ENCODE results near the gene NANOGP8. TPM values are rescaled to one million over a fixed set of nuclear protein-coding genes. Genes with fewer than 3 reads are reported as not detected.

NANOGP8 gene
- total RNA-seq, 1 donor from 2014 or later, result not detected

- intact Hi-C loops (cut with DNase I), result no loop called here
- ATAC-seq (ENCODE audit: poor library complexity) (no peak), DNase-seq (no peak)
Observed at GRCh38 chr15:35066094-35066493, 19.0 kb downstream of the NANOGP8 start.

GRCh38 chr15:35064576-35065190, 20.4 kb downstream of the NANOGP8 start:
- DNase-seq, result no peak
- intact Hi-C loops (cut with DNase I), result no loop called here

GRCh38 chr15:35062738-35063099, 22.4 kb downstream of the NANOGP8 start:
- DNase-seq (no peak), ATAC-seq (ENCODE audit: poor library complexity) (no peak)
- intact Hi-C loops (cut with DNase I), result no loop called here

More at GRCh38 chr15:35064576-35065190, 20.4 kb downstream of the NANOGP8 start:
- no peak for ATAC-seq (ENCODE audit: poor library complexity)

GRCh38 chr15:35061825-35062737, 23.0 kb downstream of the NANOGP8 start:
- intact Hi-C loops (cut with DNase I), result no loop called here
- no peak for DNase-seq
- ATAC-seq (ENCODE audit: poor library complexity), result no peak

GRCh38 chr15:35061161-35061824, 23.8 kb downstream of the NANOGP8 start:
- DNase-seq, result no peak
- ATAC-seq (ENCODE audit: poor library complexity), result no peak
- intact Hi-C loops (cut with DNase I), result no loop called here

- no peak for DNase-seq
- ATAC-seq (ENCODE audit: poor library complexity), result no peak
- intact Hi-C loops (cut with DNase I), result no loop called here
Observed at GRCh38 chr15:35060591-35060990, 24.5 kb downstream of the NANOGP8 start.

GRCh38 chr15:35058534-35059054, 26.5 kb downstream of the NANOGP8 start:
- intact Hi-C loops (cut with DNase I), result no loop called here
- ATAC-seq (ENCODE audit: poor library complexity) (no peak), DNase-seq (no peak)

GRCh38 chr15:35055416-35056105, 29.5 kb downstream of the NANOGP8 start:
- DNase-seq (no peak), ATAC-seq (ENCODE audit: poor library complexity) (no peak)
- intact Hi-C loops (cut with DNase I), result no loop called here

- ATAC-seq (ENCODE audit: poor library complexity), result no peak
- no peak for DNase-seq
- intact Hi-C loops (cut with DNase I), result no loop called here
Observed at GRCh38 chr15:35054380-35054779, 30.7 kb downstream of the NANOGP8 start.

- DNase-seq, result no peak
- intact Hi-C loops (cut with DNase I), result no loop called here
- ATAC-seq (ENCODE audit: poor library complexity), result no peak
Observed at GRCh38 chr15:35047996-35048395, 37.1 kb downstream of the NANOGP8 start.

GRCh38 chr15:35047528-35047927, 37.6 kb downstream of the NANOGP8 start:
- DNase-seq (no peak), ATAC-seq (ENCODE audit: poor library complexity) (no peak)
- intact Hi-C loops (cut with DNase I), result no loop called here

- intact Hi-C loops (cut with DNase I), result no loop called here
- ATAC-seq (ENCODE audit: poor library complexity) (no peak), DNase-seq (no peak)
Observed at GRCh38 chr15:35043373-35044095, 41.6 kb downstream of the NANOGP8 start.

GRCh38 chr15:35040339-35041255, 44.5 kb downstream of the NANOGP8 start:
- no peak for ATAC-seq (ENCODE audit: poor library complexity)
- DNase-seq, result no peak

GRCh38 chr15:35038626-35039451, 46.3 kb downstream of the NANOGP8 start:
- no peak for ATAC-seq (ENCODE audit: poor library complexity)
- DNase-seq, result no peak
- intact Hi-C loops (cut with DNase I), result no loop called here

More at GRCh38 chr15:35040339-35041255, 44.5 kb downstream of the NANOGP8 start:
- intact Hi-C loops (cut with DNase I), result no loop called here
